GM04504 (cell line): ENCODE measurements around the gene LRRC8D.
A peak's percentile ranks its signal among the peaks of the same experiment; 100 is the strongest.
"Not testable (repeated sequence)": the region's sequence is repeated elsewhere in the genome, so short reads cannot be mapped to it uniquely, and the experiment has no call there.

Experiments used
- DNase-seq: peaks from one replicate; pipeline ENCODE4 v3.0.0-alpha.2; 2012; ENCODE audit warnings: low read depth

LRRC8D gene

DNA sequence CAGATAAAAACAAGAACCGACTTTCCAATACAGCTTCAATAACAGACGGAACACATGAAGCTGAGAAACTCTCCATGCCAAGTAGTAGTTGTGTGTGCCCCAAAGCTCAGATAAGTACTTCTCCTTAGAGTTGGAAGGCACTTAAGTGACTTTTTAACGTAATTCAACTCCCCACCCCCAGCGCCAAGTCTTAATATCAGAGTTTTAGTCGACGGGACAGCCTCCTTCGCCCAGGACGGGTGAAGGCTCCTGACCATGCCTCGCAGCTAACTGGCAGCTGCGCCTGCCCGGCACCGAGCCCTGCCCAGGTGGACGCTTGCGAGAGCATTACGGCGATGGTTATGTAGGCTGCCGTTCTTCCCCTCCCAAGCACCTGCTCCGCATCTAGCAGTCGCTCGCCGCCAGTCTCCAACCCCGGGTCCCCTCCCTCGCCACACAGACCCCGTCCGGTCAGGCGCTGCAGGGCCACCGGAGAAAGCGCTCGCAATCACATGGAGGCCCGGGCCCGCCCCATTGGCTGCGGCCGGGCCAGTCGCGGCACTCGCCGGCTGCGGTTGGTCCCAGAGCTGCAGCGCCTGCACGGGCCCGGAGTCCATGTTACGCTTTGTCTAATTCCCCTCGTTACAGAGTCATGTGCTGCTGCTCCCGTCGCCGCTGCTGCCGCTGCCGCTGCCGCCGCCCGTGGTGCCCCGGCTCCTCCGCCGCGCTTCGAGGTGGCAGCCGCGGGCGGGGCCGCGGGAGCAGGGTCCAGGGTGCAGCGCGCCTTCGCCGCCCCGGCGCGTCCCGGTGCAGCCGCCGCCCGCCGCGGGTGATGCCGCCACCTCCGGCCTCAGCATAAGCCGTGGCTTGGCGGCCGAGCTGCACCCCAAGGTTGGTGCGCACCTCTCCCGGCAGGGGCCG, at the start of gene LRRC8D:
LRRC8D (plus strand) TSS at position 611 of the 900 bp plus-strand sequence. CDS start 112,037 bp downstream, outside the sequence.
- DNase-seq, result peak; percentile 48

DNA sequence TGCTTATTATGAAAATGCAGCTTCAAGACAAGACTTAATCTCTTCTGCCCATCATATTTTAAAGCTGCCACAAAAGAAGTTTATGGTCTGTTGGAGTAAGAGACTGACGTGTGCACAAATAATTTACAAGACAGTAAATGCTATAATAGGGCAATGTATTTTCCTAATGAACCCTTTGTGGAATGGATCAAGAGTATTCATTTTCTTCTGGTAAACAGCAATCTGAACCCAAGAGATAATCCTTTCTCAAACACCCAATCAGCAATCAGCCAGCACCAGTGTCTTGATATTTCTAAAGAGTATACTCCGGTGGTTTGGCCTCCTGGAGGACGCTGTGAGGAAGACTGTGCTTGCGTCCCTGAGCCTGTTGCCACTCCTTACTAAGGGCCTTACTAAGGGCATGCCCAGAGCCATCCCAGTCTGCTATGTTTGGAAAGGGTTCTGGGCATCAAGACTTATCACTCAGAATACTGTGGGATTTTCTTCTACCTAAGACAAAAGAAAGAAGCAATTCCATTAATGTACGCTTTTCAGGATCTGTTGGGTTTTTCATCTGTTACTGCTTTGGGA, 48.8 kb upstream of the LRRC8D start:
- no peak for DNase-seq

DNA sequence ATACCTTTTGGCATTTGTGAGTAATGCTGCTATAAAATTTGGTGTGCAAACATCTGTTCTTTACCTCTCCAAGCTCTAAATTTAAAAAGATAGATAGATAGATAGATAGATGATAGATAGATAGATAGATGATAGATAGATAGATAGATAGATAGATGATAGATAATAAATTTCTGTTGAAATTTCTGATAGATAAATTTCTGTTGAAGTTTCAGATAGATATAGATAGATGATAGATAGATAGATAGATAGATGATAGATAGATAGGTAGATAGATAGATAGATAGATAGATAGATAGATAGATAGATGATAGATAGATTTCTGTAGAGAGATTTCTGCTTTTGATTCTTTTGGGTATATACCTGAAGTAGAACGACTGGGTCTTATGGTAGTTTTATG, 44.7 kb upstream of the LRRC8D start:
- DNase-seq, result not testable (repeated sequence)

DNA sequence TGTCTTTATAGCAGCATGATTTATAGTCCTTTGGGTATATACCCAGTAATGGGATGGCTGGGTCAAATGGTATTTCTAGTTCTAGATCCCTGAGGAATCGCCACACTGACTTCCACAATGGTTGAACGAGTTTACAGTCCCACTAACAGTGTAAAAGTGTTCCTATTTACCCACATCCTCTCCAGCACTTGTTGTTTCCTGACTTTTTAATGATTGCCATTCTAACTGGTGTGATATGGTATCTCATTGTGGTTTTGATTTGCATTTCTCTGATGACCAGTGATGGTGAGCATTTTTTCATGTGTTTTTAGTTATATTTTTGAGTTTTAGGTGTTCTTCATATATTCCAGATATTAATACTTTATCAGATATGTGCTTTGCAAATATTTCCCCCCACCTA, 43.6 kb upstream of the LRRC8D start:
- DNase-seq, result not testable (repeated sequence)

DNA sequence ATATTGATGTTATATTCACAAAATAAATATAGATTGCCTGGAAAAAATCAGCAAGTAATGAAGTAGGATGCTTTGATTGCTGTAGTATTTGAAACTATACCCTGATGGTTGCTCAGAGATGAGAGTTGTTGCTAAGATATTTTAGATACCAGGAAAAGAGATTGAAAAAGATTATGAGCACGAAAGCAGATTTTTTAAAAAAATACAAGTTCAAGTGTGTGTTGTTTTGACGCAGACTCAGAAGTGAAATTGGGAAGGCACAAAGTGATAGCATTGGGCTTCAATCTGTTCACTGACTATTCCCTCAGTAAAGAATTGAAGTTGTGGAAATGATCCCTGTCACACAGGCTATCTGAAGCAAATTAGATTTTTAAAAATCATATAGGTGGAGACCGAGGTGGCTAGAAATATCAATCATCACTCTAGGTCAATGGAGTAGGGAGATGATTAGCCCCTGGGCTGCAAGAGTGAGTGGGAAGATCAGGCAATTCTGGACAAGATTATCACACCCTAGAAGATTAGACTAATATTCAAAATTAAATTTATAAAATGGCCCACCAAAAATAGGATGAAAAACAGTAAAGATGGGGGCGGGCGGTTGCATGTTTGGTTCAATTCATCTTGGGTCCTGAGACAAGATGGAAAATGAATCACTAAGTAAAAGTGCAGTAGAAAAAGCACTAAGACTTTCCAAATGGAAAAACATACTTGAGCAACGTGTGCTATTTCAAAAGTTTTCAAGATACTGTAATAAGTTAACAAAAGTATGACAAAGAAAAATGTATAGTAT, 41.5 kb upstream of the LRRC8D start:
- DNase-seq, result no peak

DNA sequence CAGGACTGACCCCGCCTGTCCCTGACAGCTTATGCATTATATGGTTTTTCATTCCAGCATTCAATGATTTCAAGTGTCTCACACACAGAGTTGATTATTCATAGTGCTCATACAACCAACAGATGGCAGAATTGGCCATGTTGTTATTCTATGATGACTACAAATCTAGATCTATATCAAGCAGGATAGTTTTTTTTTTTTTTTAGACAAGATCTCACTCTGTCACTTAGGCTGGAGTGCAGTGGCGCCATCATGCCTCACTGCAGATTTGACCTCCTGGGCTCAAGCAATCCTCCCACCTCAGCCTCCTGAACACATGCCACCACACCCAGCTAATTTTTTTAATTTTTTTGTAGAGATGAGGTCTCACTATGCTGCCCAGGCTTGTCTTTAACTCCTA, 40.1 kb upstream of the LRRC8D start:
- no peak for DNase-seq

DNA sequence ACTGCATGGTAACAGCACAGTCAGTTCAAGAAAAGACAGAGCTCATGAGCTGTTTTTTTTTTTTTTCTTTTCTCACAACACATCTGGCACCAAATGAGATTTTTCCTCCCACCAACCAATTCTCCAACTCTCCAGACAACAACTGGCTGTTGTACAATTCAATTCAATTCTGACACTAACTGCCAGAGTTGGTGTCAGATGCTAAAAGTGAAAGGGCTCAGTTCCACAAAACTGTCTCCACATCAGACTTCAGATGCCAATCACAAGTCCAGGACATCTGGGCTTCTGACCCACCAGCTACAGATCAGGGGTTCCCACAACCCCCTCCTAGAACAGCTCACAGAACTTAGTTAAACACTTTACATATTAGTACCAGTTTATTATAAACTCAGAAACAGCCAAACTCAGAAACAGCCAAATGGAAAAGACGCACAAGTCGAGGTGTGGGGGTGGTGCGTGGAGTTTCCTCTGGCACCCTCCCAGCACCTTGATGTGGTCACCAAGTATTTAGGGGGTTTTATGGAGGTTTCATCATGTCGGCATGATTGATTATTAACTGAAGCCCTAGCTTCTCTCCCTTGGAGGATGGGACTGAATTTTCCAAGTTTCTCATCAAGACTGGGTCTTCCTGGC, 39.2 kb upstream of the LRRC8D start:
- DNase-seq, result no peak

DNA sequence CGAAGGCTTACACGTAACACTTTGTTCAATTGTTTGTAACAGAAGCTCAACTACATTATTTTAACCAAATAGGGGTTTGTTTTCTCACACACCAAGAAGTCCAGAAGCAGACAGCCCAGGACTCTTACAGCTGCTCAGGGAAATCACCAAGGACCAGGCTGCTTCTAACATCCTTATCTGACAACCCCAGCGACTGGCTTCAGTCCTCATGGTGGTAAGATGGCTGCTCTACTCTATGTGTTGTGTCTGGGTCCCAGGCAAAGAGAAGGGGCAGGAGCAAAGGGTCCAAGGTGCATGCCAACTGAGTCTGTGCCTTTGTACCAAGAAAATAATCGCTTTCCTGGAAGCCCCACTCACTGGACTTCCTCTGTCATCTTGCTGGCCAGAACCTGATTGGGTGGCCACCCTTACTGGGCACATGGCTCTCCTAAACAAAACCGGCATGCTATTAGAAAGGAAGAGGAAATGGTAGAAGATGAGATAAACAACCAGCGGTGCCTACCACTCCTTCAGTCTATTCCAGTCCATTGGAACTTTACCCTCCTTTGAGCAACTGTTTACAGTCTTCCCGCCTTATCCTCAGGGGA, 34.1 kb upstream of the LRRC8D start:
- no peak for DNase-seq

DNA sequence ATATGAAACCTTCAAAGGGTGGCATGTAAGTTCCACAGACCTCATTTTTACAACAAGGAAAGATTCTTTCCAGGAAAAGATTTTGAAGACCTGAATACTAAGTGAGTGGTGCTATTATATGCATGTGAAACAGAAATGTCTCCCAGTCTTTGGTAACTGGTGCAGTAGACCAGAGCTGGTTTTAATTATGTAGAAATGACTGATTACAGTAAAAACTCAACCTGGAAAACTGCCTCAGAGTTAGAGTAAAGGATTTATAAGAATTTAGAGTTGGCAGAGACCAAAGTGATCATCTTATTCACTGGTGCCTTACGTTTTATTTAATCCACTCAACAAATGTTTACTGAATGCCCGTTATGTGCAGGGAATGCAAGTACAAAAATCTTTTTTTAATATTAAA, 30.2 kb upstream of the LRRC8D start:
- no peak for DNase-seq

DNA sequence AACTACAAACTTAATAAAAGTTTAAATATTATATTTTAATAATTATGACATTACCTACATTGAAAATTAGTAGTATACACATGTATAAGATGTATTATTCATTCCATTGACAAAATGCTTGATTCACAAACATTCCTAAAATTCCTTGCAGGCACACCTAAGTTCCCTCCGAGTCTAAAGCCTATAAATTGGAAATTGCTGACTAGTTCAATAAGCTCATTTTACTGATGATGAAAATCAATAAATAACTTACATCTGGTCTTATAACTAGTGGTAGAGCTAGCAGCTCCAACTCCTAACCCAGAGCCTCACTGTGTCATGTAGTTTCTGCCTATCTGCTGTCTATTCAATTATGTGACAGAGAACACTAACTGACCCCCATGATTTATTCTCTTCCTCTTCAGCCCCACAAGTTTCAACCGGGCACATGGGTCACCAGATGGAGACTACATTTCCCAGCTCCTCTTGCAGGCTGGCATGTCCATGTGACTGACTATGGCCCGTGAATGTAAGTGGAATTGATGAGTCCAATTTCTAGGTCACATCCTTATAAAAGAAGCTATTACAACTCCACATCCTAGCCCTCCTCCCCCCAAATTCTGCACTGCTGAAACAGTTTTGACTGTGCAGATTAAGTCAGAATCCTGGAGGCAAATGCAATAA, 29.6 kb upstream of the LRRC8D start:
- no peak for DNase-seq

DNA sequence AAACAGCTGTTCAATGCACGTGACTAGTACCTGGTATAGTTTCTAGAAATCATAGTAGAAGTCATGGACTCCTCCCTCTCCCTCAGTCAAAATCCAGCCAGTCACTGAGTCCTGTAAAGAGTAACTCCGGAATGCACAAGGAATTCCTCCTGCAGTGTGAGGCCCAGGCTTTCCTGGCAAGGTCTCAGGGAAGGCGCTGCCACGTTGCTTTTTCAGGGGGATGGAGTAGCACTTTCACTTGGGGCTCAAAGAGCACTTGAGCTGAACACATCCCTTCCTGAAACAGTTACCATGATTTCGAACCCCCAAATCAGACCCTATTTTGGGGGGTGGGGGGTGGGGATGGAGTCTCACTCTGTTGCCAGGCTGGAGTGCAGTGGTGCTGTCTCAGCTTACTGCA, 26.4 kb upstream of the LRRC8D start:
- DNase-seq, result no peak

DNA sequence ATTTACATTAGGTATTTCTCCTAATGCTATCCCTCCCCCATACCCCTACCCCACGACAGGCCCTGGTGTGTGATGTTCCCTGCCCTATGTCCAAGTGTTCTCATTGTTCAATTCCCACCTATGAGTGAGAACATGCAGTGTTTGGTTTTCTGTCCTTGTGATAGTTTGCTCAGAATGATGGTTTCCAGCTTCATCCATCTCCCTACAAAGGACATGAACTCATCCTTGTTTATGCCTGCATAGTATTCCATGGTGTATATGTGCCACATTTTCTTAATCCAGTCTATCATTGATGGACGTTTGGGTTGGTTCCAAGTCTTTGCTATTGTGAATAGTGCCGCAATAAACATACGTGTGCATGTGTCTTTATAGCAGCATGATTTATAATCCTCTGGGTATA, 25.3 kb upstream of the LRRC8D start:
- DNase-seq, result not testable (repeated sequence)

DNA sequence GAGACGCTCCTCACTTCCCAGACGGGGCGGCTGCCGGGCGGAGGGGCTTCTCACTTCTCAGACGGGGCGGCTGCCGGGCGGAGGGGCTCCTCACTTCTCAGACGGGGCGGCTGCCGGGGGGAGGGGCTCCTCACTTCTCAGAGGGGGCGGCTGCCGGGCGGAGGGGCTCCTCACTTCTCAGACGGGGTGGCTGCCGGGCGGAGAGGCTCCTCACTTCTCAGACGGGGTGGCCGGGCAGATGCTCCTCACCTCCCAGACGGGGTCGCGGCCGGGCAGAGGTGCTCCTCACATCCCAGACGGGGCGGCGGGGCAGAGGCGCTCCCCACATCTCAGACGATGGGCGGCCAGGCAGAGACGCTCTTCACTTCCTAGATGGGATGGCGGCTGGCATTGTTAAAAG, 23.0 kb upstream of the LRRC8D start:
- DNase-seq, result not testable (repeated sequence)

DNA sequence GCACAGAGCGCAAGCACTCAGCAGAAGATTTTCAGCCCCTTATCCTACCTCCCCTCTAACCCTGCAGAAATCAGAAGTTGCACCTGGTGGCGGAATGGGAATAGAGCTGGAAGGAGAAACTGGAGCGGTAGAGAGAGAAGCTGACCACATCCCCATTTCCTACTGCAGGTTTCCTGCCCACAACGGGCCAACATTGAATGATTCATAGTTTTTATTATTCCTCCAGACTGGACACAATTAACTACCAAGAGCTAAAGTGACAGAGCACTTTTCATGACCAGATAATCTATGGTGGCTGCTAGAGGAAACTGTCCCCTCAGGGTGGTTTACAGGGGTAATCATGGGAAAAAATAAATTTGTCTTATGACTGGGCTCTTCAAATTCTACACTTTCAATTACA, 21.3 kb upstream of the LRRC8D start:
- DNase-seq, result no peak

DNA sequence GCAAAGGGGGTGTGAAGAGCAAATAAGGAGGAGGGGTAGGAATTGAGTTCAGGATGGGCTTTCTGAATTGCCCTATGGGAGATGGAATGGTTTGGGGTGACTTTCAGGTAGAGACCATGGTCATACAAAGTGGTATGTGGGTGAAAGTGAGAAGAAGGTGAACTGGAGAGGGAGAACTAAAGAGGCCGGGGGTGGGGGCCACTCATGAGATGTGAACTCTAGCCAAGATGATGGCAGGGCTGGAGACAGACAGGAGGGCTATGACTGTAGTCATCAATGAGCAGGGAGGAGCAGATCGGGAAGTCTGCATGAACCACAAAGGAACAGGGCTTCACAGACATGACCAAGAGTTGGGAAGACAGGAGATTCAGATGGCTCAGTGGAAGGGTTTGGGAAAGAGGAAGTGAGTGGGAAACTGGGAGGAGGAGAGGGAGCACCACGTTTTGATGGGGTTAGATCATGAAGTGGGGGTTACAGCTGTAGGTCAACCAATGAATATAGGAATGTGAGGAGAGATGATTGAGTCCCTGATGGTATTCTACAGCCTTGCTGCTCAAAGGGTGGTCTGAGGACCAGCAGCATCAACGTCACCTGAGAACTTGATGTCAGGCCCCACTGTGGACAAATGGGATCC, 20.7 kb upstream of the LRRC8D start:
- no peak for DNase-seq

DNA sequence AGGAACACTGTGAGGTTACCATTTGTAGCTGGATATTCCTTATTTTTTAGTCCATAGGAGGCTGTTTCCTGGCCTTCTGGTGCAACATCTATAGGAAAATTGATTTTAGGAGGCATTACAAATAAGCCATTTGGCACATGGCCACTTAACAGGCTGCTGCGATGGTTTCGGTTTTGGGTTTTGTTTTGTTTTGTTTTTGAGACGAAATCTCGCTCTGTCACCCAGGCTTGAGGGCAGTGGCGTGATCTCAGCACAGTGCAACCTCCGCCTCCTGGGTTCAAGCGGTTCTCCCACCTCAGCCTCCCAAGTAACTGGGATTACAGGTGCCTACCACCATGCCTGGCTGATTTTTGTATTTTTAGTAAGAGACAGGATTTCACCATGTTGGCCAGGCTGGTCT, 20.1 kb upstream of the LRRC8D start:
- no peak for DNase-seq

DNA sequence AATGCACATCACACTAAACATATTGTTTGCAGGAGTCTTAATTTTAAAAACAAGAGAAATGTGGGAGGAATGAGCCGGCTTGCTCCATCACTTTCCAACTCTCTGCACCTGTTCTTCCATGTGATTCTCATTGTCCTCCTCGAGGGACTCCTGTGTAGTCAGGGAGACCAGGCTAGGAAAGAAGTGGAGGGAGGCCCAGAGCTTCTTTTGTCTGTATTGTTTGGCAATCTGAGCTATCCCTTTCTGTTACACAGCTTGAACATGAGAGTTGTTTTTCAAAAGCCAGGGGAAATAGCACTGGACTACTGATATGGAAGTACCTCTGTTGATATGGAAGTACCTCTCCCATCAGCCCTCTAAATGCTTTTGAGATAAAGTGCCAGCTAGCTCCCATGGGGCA, 18.8 kb upstream of the LRRC8D start:
- no peak for DNase-seq

DNA sequence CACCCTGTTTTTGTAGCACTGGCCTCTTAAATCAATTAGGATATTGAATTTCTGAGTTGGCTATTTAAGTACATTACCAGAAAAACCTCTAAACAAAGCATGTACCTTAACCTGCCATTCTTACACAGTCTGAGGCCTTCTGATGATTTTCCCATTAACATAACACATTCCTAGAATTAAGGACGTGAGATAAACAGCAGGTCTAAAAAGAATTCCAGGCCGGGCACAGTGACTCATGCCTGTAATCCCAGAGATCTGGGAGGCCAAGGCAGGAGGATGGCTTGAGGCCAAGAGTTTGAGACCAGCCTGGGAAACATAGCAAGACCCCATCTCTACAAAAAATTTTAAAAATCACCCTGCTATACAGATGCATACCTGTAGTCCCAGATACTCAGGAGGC, 18.0 kb upstream of the LRRC8D start:
- no peak for DNase-seq

DNA sequence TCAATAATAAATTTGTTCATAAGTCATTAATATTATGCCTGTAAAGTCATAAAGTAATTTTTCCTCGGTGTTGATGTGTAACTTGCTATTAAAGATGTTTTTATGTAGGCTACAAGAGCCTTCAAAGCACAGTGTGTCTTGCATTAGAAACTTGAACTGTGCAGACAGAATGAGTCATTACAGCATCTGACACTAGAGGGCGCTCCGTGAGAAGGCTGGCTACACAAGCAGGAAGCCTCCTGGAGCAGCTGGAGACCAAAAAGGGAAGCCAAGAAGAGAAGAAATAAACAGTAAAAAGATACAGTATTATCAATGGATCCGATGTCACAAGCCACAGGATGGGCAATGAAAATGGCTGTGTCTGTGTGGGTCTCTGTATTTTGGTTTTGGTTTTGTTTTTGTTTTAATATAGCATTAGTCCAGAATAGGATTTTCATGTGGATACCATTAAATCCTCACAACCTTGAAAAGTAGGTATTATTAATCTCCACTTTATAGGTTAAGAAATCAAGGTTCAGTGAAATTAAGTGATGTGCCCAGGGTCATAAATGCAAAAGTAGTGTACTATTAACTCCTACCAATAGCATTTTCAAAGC, 16.1 kb upstream of the LRRC8D start:
- DNase-seq, result peak; percentile 63

DNA sequence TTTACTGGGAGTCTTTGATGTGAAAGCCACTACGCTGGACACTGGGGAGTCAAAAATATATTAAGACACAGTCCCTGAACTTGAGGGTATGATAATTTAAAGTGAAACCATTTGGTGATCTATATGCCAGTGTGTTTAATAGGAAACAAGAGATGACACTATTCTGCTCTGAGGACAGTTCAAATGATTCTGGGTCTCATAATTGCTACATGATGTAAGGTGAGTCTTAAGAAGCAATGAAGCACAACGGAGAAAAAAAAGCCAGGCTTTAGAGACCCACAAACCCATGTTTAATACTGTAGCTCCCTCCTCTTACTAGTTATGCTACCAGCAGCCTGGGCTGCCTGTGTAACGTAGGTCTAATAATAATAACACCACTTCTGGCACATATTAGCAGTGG, 14.2 kb upstream of the LRRC8D start:
- no peak for DNase-seq

DNA sequence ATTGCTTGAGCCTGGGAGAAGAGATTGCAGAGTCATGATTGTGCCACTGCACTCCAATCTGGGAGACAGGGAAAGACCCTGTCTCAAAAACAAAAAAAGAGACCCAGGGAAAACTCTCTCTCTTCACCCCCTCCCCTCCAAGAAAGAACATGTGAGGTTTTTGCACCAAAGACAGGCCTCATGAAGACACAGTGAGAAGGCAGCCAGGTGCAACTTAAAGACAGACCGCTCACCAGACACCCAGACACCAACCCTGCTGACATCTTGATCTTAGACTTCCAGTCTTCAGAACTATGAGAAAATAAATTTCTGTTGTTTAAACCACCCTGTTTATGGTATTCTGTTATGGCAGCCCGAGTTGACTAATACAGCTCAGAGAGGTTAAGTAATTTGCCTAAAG, 13.3 kb upstream of the LRRC8D start:
- no peak for DNase-seq
